ENCODE data around the gene IRF2. TPM values are rescaled to one million over a fixed set of nuclear protein-coding genes. Genes with fewer than 3 reads are reported as not detected.

Gene IRF2
- total and polyA plus RNA-seq, 4 donors = 16.4 to 65.8 (median 43.1) TPM

DNA sequence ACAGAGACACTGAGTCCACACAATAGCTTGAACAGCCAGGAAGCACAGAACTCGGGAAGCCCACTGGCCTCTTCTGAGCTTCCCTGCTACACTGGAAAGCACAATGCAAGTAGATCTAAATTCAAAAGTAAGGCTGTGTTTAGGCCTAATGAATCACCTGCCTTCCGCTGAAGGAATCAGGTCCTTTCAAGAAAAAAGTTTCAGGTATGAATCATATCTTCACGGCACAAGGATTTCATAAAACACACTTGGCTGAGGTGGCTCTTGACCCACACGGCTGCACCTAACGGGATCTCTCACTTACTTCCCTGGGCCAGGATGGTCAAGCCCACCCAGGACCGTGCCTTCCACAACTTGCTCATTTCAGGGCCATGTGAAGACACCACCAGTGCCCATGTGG lies 59.3 kb downstream of the IRF2 start:
- WGBS, 2 donors = 72 to 86% methylated on average over 6 of the region's 6 CpGs
- Histone ChIP-seq H3K27me3 (ENCODE audit: control insufficient read depth in 3 of 3, insufficient read depth in 3 of 3, low read length in 2 of 3) (no peaks in the 10 kb centered on the region), H3K4me1 (ENCODE audit: control insufficient read depth in 5 of 5, insufficient read depth in 5 of 5, low read length in 5 of 5) (peaks cover 3 to 20% (median 14%) of the 10 kb centered on the region in 5 donors), H3K36me3 (ENCODE audit: control insufficient read depth in 4 of 4, insufficient read depth in 4 of 4, low read length in 4 of 4) (peaks cover 8 to 27% (median 16%) of the 10 kb centered on the region in 4 donors), H3K9ac (ENCODE audit: insufficient read depth in 1 of 2, low read length in 2 of 2) (no peak overlapping the region), H3K27ac (ENCODE audit: low read depth in 1 of 2, low read length in 1 of 2) (no peak overlapping the region), H3K4me3 (no peak overlapping the region), H3K9me3 (ENCODE audit: control insufficient read depth in 4 of 4, insufficient read depth in 3 of 4, low read length in 3 of 4) (no peaks in the 10 kb centered on the region)
- ATAC-seq (ENCODE audit: insufficient read depth, low FRiP score) (no peak), DNase-seq (no peak)
- TF ChIP-seq, protein P1, sequence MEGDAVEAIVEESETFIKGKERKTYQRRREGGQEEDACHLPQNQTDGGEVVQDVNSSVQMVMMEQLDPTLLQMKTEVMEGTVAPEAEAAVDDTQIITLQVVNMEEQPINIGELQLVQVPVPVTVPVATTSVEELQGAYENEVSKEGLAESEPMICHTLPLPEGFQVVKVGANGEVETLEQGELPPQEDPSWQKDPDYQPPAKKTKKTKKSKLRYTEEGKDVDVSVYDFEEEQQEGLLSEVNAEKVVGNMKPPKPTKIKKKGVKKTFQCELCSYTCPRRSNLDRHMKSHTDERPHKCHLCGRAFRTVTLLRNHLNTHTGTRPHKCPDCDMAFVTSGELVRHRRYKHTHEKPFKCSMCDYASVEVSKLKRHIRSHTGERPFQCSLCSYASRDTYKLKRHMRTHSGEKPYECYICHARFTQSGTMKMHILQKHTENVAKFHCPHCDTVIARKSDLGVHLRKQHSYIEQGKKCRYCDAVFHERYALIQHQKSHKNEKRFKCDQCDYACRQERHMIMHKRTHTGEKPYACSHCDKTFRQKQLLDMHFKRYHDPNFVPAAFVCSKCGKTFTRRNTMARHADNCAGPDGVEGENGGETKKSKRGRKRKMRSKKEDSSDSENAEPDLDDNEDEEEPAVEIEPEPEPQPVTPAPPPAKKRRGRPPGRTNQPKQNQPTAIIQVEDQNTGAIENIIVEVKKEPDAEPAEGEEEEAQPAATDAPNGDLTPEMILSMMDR (IDR thresholded peaks at IDR 0.05; ENCODE audit: control extremely low read depth, extremely low read depth) = no peak

DNA sequence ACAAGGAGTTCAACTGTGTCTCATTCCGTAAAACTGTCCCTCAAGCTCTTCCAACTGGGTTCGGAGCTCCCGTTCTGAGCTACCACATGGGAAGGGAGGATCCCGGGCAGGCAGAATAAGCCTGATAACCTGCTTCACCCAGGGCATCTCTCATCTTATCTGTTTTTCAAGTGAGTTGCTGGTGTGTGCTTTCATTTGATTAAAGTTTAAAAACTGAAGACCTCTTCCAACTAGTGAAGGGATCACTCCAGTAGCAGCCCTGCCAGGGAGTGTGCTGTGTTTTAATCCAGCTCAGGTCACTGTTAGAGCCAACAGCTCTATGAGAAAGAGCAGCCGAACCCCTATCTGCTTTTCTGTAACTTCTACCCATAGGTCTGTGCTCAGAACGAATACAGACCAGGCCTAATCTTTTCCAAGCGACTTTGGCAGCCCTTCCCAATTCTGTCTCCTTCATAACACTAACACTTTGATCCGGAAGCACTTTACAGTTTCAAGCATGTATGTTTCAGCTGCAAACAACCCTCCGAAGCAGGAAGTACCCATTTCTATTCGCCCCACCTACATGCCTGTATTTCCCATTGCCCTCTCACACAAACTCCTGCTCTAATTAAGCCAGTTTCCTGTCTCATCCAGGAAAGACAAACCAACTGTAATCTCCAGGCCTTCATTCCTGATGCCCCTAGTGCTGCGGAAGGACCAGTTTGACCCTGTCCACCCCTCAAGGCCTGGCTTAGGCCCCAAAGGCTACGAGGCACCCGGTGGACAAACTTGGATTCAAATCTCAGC lies 60.9 kb downstream of the IRF2 start:
- Histone ChIP-seq H3K27ac (ENCODE audit: low read depth in 1 of 2, low read length in 1 of 2) (peak overlapping the region; percentile 57 to 80), H3K4me1 (ENCODE audit: control insufficient read depth in 5 of 5, insufficient read depth in 5 of 5, low read length in 5 of 5) (peaks cover 3 to 24% (median 14%) of the 10 kb centered on the region in 5 donors), H3K9me3 (ENCODE audit: control insufficient read depth in 4 of 4, insufficient read depth in 3 of 4, low read length in 3 of 4) (no peaks in the 10 kb centered on the region), H3K9ac (ENCODE audit: insufficient read depth in 1 of 2, low read length in 2 of 2) (peak overlapping the region in 1 of 2 donors; percentile 56), H3K36me3 (ENCODE audit: control insufficient read depth in 4 of 4, insufficient read depth in 4 of 4, low read length in 4 of 4) (peaks cover 6 to 25% (median 18%) of the 10 kb centered on the region in 4 donors), H3K4me3 (no peak overlapping the region), H3K27me3 (ENCODE audit: control insufficient read depth in 3 of 3, insufficient read depth in 3 of 3, low read length in 2 of 3) (no peaks in the 10 kb centered on the region)
- ATAC-seq (ENCODE audit: insufficient read depth, low FRiP score) (no peak), DNase-seq (peak in 2 of 3 donors; percentile 44 to 63)
- 58 to 64% methylated on average over 13 of the region's 13 CpGs for WGBS, 2 donors
- TF ChIP-seq, protein P1 (IDR thresholded peaks at IDR 0.05; ENCODE audit: control extremely low read depth, extremely low read depth) = no peak

DNA sequence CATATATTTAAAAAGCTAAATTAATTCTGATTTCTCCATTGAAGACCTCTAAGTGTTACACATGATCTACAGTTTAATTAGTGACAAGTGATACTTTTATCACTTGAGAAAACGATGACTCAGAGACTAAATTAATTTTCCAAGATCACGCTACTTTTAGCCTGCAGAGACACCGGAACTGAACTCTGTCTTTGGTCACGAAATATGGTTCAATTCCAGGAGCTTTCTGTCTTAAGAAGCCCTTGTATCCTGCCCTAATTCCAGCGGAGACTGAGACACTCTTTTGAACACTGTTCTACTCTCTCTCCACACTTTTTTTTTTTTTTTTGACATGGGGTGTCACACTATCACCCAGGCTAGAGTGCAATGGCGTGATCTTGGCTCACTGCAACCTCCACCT lies 63.6 kb downstream of the IRF2 start:
- peaks cover 15 to 29% (median 25%) of the 10 kb centered on the region in 4 donors for H3K36me3 ChIP-seq (ENCODE audit: control insufficient read depth in 4 of 4, insufficient read depth in 4 of 4, low read length in 4 of 4)
- TF ChIP-seq, protein P1 (IDR thresholded peaks at IDR 0.05; ENCODE audit: control extremely low read depth, extremely low read depth) = no peak

More for the DNA sequence above, 63.6 kb downstream of the IRF2 start:
- ATAC-seq (ENCODE audit: insufficient read depth, low FRiP score) = no peak
- H3K4me1 ChIP-seq (ENCODE audit: control insufficient read depth in 5 of 5, insufficient read depth in 5 of 5, low read length in 5 of 5) = peaks cover 2 to 24% (median 6%) of the 10 kb centered on the region in 5 donors
- H3K9ac ChIP-seq (ENCODE audit: insufficient read depth in 1 of 2, low read length in 2 of 2) = no peak overlapping the region
- 95 to 97% methylated on average over 6 of the region's 6 CpGs for WGBS, 2 donors
- DNase-seq = no peak
- no peak overlapping the region for H3K27ac ChIP-seq (ENCODE audit: low read depth in 1 of 2, low read length in 1 of 2)
- H3K4me3 ChIP-seq = no peak overlapping the region
- H3K27me3 ChIP-seq (ENCODE audit: control insufficient read depth in 3 of 3, insufficient read depth in 3 of 3, low read length in 2 of 3) = no peaks in the 10 kb centered on the region
- no peaks in the 10 kb centered on the region for H3K9me3 ChIP-seq (ENCODE audit: control insufficient read depth in 4 of 4, insufficient read depth in 3 of 4, low read length in 3 of 4)
